IPS-18c (cell line): ENCODE data around the gene DYNLL1.
"Not testable (repeated sequence)": the region's sequence is repeated elsewhere in the genome, so short reads cannot be mapped to it uniquely, and the experiment has no call there.

Experiments
- H3K4me3 ChIP-seq: 2 replicates; pipeline ENCODE4 v1.7.0; 2013; ENCODE audit warnings: low read depth, mild to moderate bottlenecking, low read length, moderate library complexity; ENCODE audit not compliant: insufficient read depth
- H3K9me3 ChIP-seq: one replicate; pipeline ENCODE4 v1.6.1; 2013; ENCODE audit warnings: mild to moderate bottlenecking, low read length, moderate library complexity; ENCODE audit not compliant: control insufficient read depth, insufficient read depth

The DYNLL1 gene

GRCh38 chr12:120469450-120470149 is 26.3 kb upstream of the DYNLL1 start, which contains the start of gene SRSF9:
Gene SRSF9 (minus strand): TSS chr12:120469748. CDS start chr12:120469609, 139 bp downstream.
- no peaks in the 10 kb centered on the region for H3K9me3 ChIP-seq
- H3K4me3 ChIP-seq, result peak within 1 kb of the TSS; percentile 98

GRCh38 chr12:120470150-120470784 is 25.6 kb upstream of the DYNLL1 start:
- Histone ChIP-seq H3K4me3 (peak overlapping the region; percentile 98; the same call in 1 of the 2 replicates), H3K9me3 (no peaks in the 10 kb centered on the region)

- peaks cover 4% of the 10 kb centered on the region for H3K9me3 ChIP-seq
- no peak overlapping the region for H3K4me3 ChIP-seq
Measured at GRCh38 chr12:120472521-120472920, 23.4 kb upstream of the DYNLL1 start.

GRCh38 chr12:120473807-120474615 is 21.9 kb upstream of the DYNLL1 start:
- Histone ChIP-seq H3K4me3 (no peak overlapping the region), H3K9me3 (peaks cover 4% of the 10 kb centered on the region)

GRCh38 chr12:120474616-120474960 is 21.3 kb upstream of the DYNLL1 start:
- Histone ChIP-seq H3K4me3 (no peak overlapping the region), H3K9me3 (peaks cover 4% of the 10 kb centered on the region)

GRCh38 chr12:120475643-120476042 is 20.3 kb upstream of the DYNLL1 start:
- no peak overlapping the region for H3K4me3 ChIP-seq

GRCh38 chr12:120479458-120479857 is 16.5 kb upstream of the DYNLL1 start:
- H3K4me3 ChIP-seq, result no peak overlapping the region
- peaks cover 4% of the 10 kb centered on the region for H3K9me3 ChIP-seq

More at GRCh38 chr12:120475643-120476042, 20.3 kb upstream of the DYNLL1 start:
- H3K9me3 ChIP-seq, result peaks cover 4% of the 10 kb centered on the region

- peaks cover 4% of the 10 kb centered on the region for H3K9me3 ChIP-seq
- no peak overlapping the region for H3K4me3 ChIP-seq
Measured at GRCh38 chr12:120480211-120480610, 15.7 kb upstream of the DYNLL1 start.

GRCh38 chr12:120481022-120481767 is 14.7 kb upstream of the DYNLL1 start:
- no peak overlapping the region for H3K4me3 ChIP-seq
- H3K9me3 ChIP-seq, result peaks cover 4% of the 10 kb centered on the region

GRCh38 chr12:120483621-120484020 is 12.3 kb upstream of the DYNLL1 start:
- Histone ChIP-seq H3K9me3 (no peaks in the 10 kb centered on the region), H3K4me3 (no peak overlapping the region)

GRCh38 chr12:120485961-120486881 is 9.7 kb upstream of the DYNLL1 start:
- H3K4me3 ChIP-seq, result no peak overlapping the region
- H3K9me3 ChIP-seq, result no peaks in the 10 kb centered on the region

- not testable (repeated sequence) for H3K9me3 ChIP-seq, H3K4me3 ChIP-seq
Measured at GRCh38 chr12:120487552-120487951, 8.4 kb upstream of the DYNLL1 start.

GRCh38 chr12:120488057-120488640 is 7.8 kb upstream of the DYNLL1 start:
- no peak overlapping the region for H3K4me3 ChIP-seq
- no peaks in the 10 kb centered on the region for H3K9me3 ChIP-seq

GRCh38 chr12:120489018-120489417 is 6.9 kb upstream of the DYNLL1 start:
- Histone ChIP-seq H3K9me3 (no peaks in the 10 kb centered on the region), H3K4me3 (no peak overlapping the region)

- no peaks in the 10 kb centered on the region for H3K9me3 ChIP-seq
- H3K4me3 ChIP-seq, result no peak overlapping the region
Measured at GRCh38 chr12:120490325-120490724, 5.6 kb upstream of the DYNLL1 start.
